ENCODE measurements around the gene RBMS1.

The RBMS1 gene

GRCh38 chr2:160515120-160515519 lies 21.5 kb upstream of the RBMS1 start:
- Histone ChIP-seq H3K4me3 (ENCODE audit: low read length) (no peak overlapping the region), H3K79me2 (ENCODE audit: low read length) (no peaks in the 10 kb centered on the region), H3K27me3 (ENCODE audit: low read depth, low read length) (no peaks in the 10 kb centered on the region), H3K9ac (ENCODE audit: low read length) (no peak overlapping the region), H3K4me2 (ENCODE audit: low read length) (no peak overlapping the region), H3K4me1 (ENCODE audit: low read length) (peaks cover 7% of the 10 kb centered on the region), H3K36me3 (replicated peaks; ENCODE audit: low read depth, low read length) (no peaks in the 10 kb centered on the region), H4K20me1 (ENCODE audit: insufficient read depth, low read length) (no peaks in the 10 kb centered on the region), H2AFZ (ENCODE audit: low read depth, low read length) (no peak overlapping the region), H3K27ac (ENCODE audit: low read length) (no peak overlapping the region), H3K9me3 (ENCODE audit: insufficient read depth, low read length) (no peaks in the 10 kb centered on the region)
- no peak for TF ChIP-seq EZH2phosphoT487 (IDR thresholded peaks at IDR 0.05; ENCODE audit: low read depth)

GRCh38 chr2:160513120-160513519 lies 19.5 kb upstream of the RBMS1 start:
- Histone ChIP-seq H3K79me2 (ENCODE audit: low read length) (no peaks in the 10 kb centered on the region), H3K4me1 (ENCODE audit: low read length) (peaks cover 7% of the 10 kb centered on the region), H3K27ac (ENCODE audit: low read length) (no peak overlapping the region), H3K36me3 (replicated peaks; ENCODE audit: low read depth, low read length) (no peaks in the 10 kb centered on the region), H2AFZ (ENCODE audit: low read depth, low read length) (no peak overlapping the region), H4K20me1 (ENCODE audit: insufficient read depth, low read length) (no peaks in the 10 kb centered on the region), H3K9ac (ENCODE audit: low read length) (no peak overlapping the region), H3K4me2 (ENCODE audit: low read length) (no peak overlapping the region), H3K27me3 (ENCODE audit: low read depth, low read length) (no peaks in the 10 kb centered on the region), H3K4me3 (ENCODE audit: low read length) (no peak overlapping the region), H3K9me3 (ENCODE audit: insufficient read depth, low read length) (no peaks in the 10 kb centered on the region)
- TF ChIP-seq EZH2phosphoT487 (IDR thresholded peaks at IDR 0.05; ENCODE audit: low read depth) (no peak), CTCF (IDR thresholded peaks at IDR 0.05; ENCODE audit: low read depth, low read length) (no peak)

- H3K27ac ChIP-seq (ENCODE audit: low read length): no peak overlapping the region
- H3K4me1 ChIP-seq (ENCODE audit: low read length): peaks cover 7% of the 10 kb centered on the region
- H3K9ac ChIP-seq (ENCODE audit: low read length): no peak overlapping the region
- no peaks in the 10 kb centered on the region for H3K36me3 ChIP-seq (replicated peaks; ENCODE audit: low read depth, low read length)
- H3K4me3 ChIP-seq (ENCODE audit: low read length): no peak overlapping the region
- no peaks in the 10 kb centered on the region for H4K20me1 ChIP-seq (ENCODE audit: insufficient read depth, low read length)
- H3K4me2 ChIP-seq (ENCODE audit: low read length): no peak overlapping the region
- no peaks in the 10 kb centered on the region for H3K9me3 ChIP-seq (ENCODE audit: insufficient read depth, low read length)
- no peaks in the 10 kb centered on the region for H3K27me3 ChIP-seq (ENCODE audit: low read depth, low read length)
- no peak overlapping the region for H2AFZ ChIP-seq (ENCODE audit: low read depth, low read length)
- no peaks in the 10 kb centered on the region for H3K79me2 ChIP-seq (ENCODE audit: low read length)
- TF ChIP-seq EZH2phosphoT487 (IDR thresholded peaks at IDR 0.05; ENCODE audit: low read depth): no peak
- TF ChIP-seq CTCF (IDR thresholded peaks at IDR 0.05; ENCODE audit: low read depth, low read length): no peak
Measured at GRCh38 chr2:160512491-160512890, 18.9 kb upstream of the RBMS1 start.

- no peaks in the 10 kb centered on the region for H3K4me1 ChIP-seq (ENCODE audit: low read length)
- no peak for TF ChIP-seq EZH2phosphoT487 (IDR thresholded peaks at IDR 0.05; ENCODE audit: low read depth)
- TF ChIP-seq CTCF (IDR thresholded peaks at IDR 0.05; ENCODE audit: low read depth, low read length): no peak
- no peaks in the 10 kb centered on the region for H3K27me3 ChIP-seq (ENCODE audit: low read depth, low read length)
- H3K36me3 ChIP-seq (replicated peaks; ENCODE audit: low read depth, low read length): no peaks in the 10 kb centered on the region
- no peak overlapping the region for H3K4me3 ChIP-seq (ENCODE audit: low read length)
- H3K4me2 ChIP-seq (ENCODE audit: low read length): no peak overlapping the region
- H3K79me2 ChIP-seq (ENCODE audit: low read length): no peaks in the 10 kb centered on the region
- H4K20me1 ChIP-seq (ENCODE audit: insufficient read depth, low read length): no peaks in the 10 kb centered on the region
- no peaks in the 10 kb centered on the region for H3K9me3 ChIP-seq (ENCODE audit: insufficient read depth, low read length)
- no peak overlapping the region for H3K9ac ChIP-seq (ENCODE audit: low read length)
- no peak overlapping the region for H2AFZ ChIP-seq (ENCODE audit: low read depth, low read length)
- no peak overlapping the region for H3K27ac ChIP-seq (ENCODE audit: low read length)
Measured at GRCh38 chr2:160510617-160511016, 17.0 kb upstream of the RBMS1 start.

- H3K36me3 ChIP-seq (replicated peaks; ENCODE audit: low read depth, low read length): no peaks in the 10 kb centered on the region
- no peaks in the 10 kb centered on the region for H3K27me3 ChIP-seq (ENCODE audit: low read depth, low read length)
- no peak overlapping the region for H3K27ac ChIP-seq (ENCODE audit: low read length)
- TF ChIP-seq CTCF (IDR thresholded peaks at IDR 0.05; ENCODE audit: low read depth, low read length) (no peak), EZH2phosphoT487 (IDR thresholded peaks at IDR 0.05; ENCODE audit: low read depth) (no peak)
- no peaks in the 10 kb centered on the region for H3K79me2 ChIP-seq (ENCODE audit: low read length)
- H4K20me1 ChIP-seq (ENCODE audit: insufficient read depth, low read length): no peaks in the 10 kb centered on the region
- H3K4me1 ChIP-seq (ENCODE audit: low read length): no peaks in the 10 kb centered on the region
- H3K9me3 ChIP-seq (ENCODE audit: insufficient read depth, low read length): no peaks in the 10 kb centered on the region
- H2AFZ ChIP-seq (ENCODE audit: low read depth, low read length): no peak overlapping the region
- no peak overlapping the region for H3K9ac ChIP-seq (ENCODE audit: low read length)
- no peak overlapping the region for H3K4me2 ChIP-seq (ENCODE audit: low read length)
- H3K4me3 ChIP-seq (ENCODE audit: low read length): no peak overlapping the region
Measured at GRCh38 chr2:160509016-160509415, 15.4 kb upstream of the RBMS1 start.

Data from OCI-LY3 (cell line).